Measurements from ENCODE around the gene SLC45A1. TPM values are rescaled to one million over a fixed set of nuclear protein-coding genes. Genes with fewer than 3 reads are reported as not detected.

The SLC45A1 gene
- total and polyA plus RNA-seq, 2 donors (not counting 1 experiment from before 2014, with no cell fraction given): 0.54 to 0.64 TPM

DNA sequence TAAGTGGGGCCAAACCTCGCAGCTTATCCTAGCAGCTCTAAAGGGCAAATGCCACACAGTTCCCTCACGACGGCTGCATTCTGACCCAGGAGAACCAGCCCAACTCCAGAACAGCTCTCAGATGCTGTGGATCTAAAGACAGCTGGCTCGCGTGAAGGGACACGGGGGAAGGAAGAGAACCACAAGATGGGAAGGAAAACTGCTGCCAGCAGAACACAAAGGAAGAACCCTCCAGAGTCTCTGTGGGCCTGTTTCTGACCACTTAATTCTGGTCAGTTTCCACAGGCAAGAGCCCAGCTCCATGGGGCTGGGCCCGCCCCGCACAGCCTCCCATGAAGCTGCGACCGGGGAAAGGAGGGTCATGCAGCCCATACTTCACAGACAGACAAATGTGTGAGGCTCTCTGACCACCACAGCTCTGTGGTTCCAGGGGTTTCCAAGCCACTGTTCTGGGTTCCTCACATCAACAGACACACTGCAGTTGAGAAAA, 61.1 kb downstream of the SLC45A1 start:
- H3K4me3 Mint-ChIP-seq: no peak overlapping the region
- Histone ChIP-seq H3K36me3 (replicated peaks in 1 of 2; ENCODE audit: control extremely low read depth in 1 of 2, control insufficient read depth in 1 of 2, extremely low read depth in 1 of 2, insufficient read depth in 2 of 2, low read length in 1 of 2) (peaks cover 0 to 52% of the 10 kb centered on the region in 2 experiments), H3K4me3 (ENCODE audit: control extremely low read depth in 1 of 5, extremely low read depth in 1 of 5, insufficient read depth in 1 of 5, low read depth in 2 of 5, low read length in 4 of 5) (no peak overlapping the region), H3K4me1 (ENCODE audit: control insufficient read depth in 2 of 2, insufficient read depth in 2 of 2, low read length in 2 of 2) (peaks cover 27% of the 10 kb centered on the region in 2 donors), H4K20me1 (ENCODE audit: control insufficient read depth, insufficient read depth, low read length, poor library complexity, severe bottlenecking) (peaks cover 93% of the 10 kb centered on the region), H2AFZ (ENCODE audit: insufficient read depth, low read depth, low read length, poor library complexity, severe bottlenecking) (no peak overlapping the region), H3K27ac (ENCODE audit: low read length in 2 of 2) (peak overlapping the region in 1 of 2 donors; percentile 13), H3K9me3 (ENCODE audit: control extremely low read depth in 1 of 3, control insufficient read depth in 2 of 3, insufficient read depth in 1 of 3, low read length in 2 of 3) (no peaks in the 10 kb centered on the region), H3K27me3 (replicated peaks in 1 of 4; ENCODE audit: control extremely low read depth in 1 of 4, control insufficient read depth in 3 of 4, insufficient read depth in 4 of 4, low read length in 3 of 4) (no peaks in the 10 kb centered on the region), H3K9ac (ENCODE audit: low read length) (no peak overlapping the region), H3K4me2 (replicated peaks; ENCODE audit: low read depth, low read length, poor library complexity, severe bottlenecking) (no peak overlapping the region), H3K79me2 (ENCODE audit: control insufficient read depth, insufficient read depth, low read length) (peaks cover 94% of the 10 kb centered on the region)
- DNase-seq (no peak), ATAC-seq (ENCODE audit: low read depth) (no peak)
- WGBS (ENCODE audit: insufficient coverage): 95% methylated on average over 10 of the region's 10 CpGs
- H3K9me3 Mint-ChIP-seq (ENCODE audit: insufficient read depth): no peaks in the 10 kb centered on the region
- ChIA-PET CTCF (interaction anchor here (0.9 to 1.4 kb wide), 3 partner anchors 18 to 470 kb away, joined by 3 to 4 read pairs (median 3); no protein-coding TSS in a partner anchor), POLR2A (no interaction called here)
- H3K4me1 Mint-ChIP-seq: peaks cover 68% of the 10 kb centered on the region
- TF ChIP-seq EZH2 (IDR thresholded peaks at IDR 0.05; ENCODE audit: borderline replicate concordance, insufficient read depth, low read depth, low read length, poor library complexity, severe bottlenecking) (no peak), CTCF (IDR thresholded peaks at IDR 0.05) (no peak)
- intact Hi-C loops (cut with micrococcal nuclease): no loop called here
- H3K27me3 Mint-ChIP-seq: no peaks in the 10 kb centered on the region
- H3K27ac Mint-ChIP-seq: peak overlapping the region; percentile 55

- CTCF ChIA-PET: interaction anchor here (0.9 to 1.0 kb wide), 2 partner anchors 17 to 469 kb away, joined by 3 read pairs; no protein-coding TSS in a partner anchor
- intact Hi-C loops (cut with micrococcal nuclease): no loop called here
- H3K4me1 ChIP-seq (ENCODE audit: control insufficient read depth in 2 of 2, insufficient read depth in 2 of 2, low read length in 2 of 2): peaks cover 31 to 32% of the 10 kb centered on the region in 2 donors
These were observed 61.7 kb downstream of the SLC45A1 start for GRCh38 chr1:8379513-8380186.

More at GRCh38 chr1:8379513-8380186, 61.7 kb downstream of the SLC45A1 start:
- DNase-seq (no peak), ATAC-seq (ENCODE audit: low read depth) (no peak)
- Histone ChIP-seq H3K36me3 (replicated peaks in 1 of 2; ENCODE audit: control extremely low read depth in 1 of 2, control insufficient read depth in 1 of 2, extremely low read depth in 1 of 2, insufficient read depth in 2 of 2, low read length in 1 of 2) (peaks cover 0 to 56% of the 10 kb centered on the region in 2 experiments), H3K9me3 (ENCODE audit: control extremely low read depth in 1 of 3, control insufficient read depth in 2 of 3, insufficient read depth in 1 of 3, low read length in 2 of 3) (no peaks in the 10 kb centered on the region), H4K20me1 (ENCODE audit: control insufficient read depth, insufficient read depth, low read length, poor library complexity, severe bottlenecking) (peaks cover 91% of the 10 kb centered on the region), H3K9ac (ENCODE audit: low read length) (no peak overlapping the region), H3K4me2 (replicated peaks; ENCODE audit: low read depth, low read length, poor library complexity, severe bottlenecking) (no peak overlapping the region), H2AFZ (ENCODE audit: insufficient read depth, low read depth, low read length, poor library complexity, severe bottlenecking) (no peak overlapping the region), H3K79me2 (ENCODE audit: control insufficient read depth, insufficient read depth, low read length) (peaks cover 94% of the 10 kb centered on the region), H3K4me3 (ENCODE audit: control extremely low read depth in 1 of 5, extremely low read depth in 1 of 5, insufficient read depth in 1 of 5, low read depth in 2 of 5, low read length in 4 of 5) (no peak overlapping the region), H3K27me3 (replicated peaks in 1 of 4; ENCODE audit: control extremely low read depth in 1 of 4, control insufficient read depth in 3 of 4, insufficient read depth in 4 of 4, low read length in 3 of 4) (no peaks in the 10 kb centered on the region), H3K27ac (ENCODE audit: low read length in 2 of 2) (peak overlapping the region in 1 of 2 donors; percentile 13)
- H3K27ac Mint-ChIP-seq: peak overlapping the region; percentile 20
- TF ChIP-seq EZH2 (IDR thresholded peaks at IDR 0.05; ENCODE audit: borderline replicate concordance, insufficient read depth, low read depth, low read length, poor library complexity, severe bottlenecking): no peak
- no peak for TF ChIP-seq CTCF (IDR thresholded peaks at IDR 0.05)
- no peak overlapping the region for H3K4me3 Mint-ChIP-seq
- H3K9me3 Mint-ChIP-seq (ENCODE audit: insufficient read depth): no peaks in the 10 kb centered on the region
- 100% methylated on average over 4 of the region's 14 CpGs for WGBS (ENCODE audit: insufficient coverage)
- POLR2A ChIA-PET: interaction anchor here (0.7 kb wide), 1 partner anchor 8 kb away, joined by 5 read pairs; no protein-coding TSS in a partner anchor
- no peaks in the 10 kb centered on the region for H3K27me3 Mint-ChIP-seq
- H3K4me1 Mint-ChIP-seq: peaks cover 69% of the 10 kb centered on the region
